Fibroblast of pulmonary artery (primary cell): ENCODE results near the gene MTA2.
"Not testable (repeated sequence)": the region's sequence is repeated elsewhere in the genome, so short reads cannot be mapped to it uniquely, and the experiment has no call there.

Experiments
- DNase-seq: peaks from one replicate; pipeline ENCODE4 v3.0.0-alpha.2; 2010; ENCODE audit warnings: low read depth
- H3K4me3 ChIP-seq: replicated peaks from 2 replicates; pipeline ENCODE4 v1.5.1; 2011; ENCODE audit warnings: low read depth, mild to moderate bottlenecking, control low read depth, low read length, moderate library complexity
- TF ChIP-seq, protein P1 (sequence below): IDR thresholded peaks from 2 replicates; pipeline ENCODE4 v1.5.1; 2011; ENCODE audit warnings: mild to moderate bottlenecking, control low read depth, low read length, inconsistent platforms; ENCODE audit errors: missing control alignments

MTA2 gene

DNA sequence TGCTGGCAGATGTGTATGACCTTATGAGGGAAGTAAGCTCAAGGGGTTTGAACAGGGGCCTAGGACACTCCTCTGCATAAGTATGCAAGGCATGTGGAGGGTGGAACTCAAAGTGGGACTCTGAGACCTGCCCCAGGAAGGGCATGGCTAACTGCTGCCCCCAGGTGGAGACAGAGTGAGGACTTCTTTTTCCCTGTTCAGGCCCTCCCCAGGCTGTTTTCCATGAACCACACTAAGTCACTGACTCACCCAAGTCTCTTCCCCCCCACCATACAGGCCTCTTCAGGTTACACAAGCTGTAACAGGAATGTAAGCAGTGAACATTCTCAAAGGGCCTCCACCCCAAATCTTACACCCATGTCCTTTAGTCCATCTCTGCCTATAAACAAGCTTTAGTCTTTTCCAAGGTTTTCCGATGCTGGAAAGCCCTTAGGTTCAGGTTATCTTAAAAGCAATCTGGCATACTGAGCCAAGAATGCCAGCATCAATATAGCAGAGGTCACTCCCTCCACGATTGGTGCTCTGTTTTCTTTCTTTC, 41.0 kb downstream of the MTA2 start:
- DNase-seq, result peak; percentile 98
- TF ChIP-seq, protein P1, sequence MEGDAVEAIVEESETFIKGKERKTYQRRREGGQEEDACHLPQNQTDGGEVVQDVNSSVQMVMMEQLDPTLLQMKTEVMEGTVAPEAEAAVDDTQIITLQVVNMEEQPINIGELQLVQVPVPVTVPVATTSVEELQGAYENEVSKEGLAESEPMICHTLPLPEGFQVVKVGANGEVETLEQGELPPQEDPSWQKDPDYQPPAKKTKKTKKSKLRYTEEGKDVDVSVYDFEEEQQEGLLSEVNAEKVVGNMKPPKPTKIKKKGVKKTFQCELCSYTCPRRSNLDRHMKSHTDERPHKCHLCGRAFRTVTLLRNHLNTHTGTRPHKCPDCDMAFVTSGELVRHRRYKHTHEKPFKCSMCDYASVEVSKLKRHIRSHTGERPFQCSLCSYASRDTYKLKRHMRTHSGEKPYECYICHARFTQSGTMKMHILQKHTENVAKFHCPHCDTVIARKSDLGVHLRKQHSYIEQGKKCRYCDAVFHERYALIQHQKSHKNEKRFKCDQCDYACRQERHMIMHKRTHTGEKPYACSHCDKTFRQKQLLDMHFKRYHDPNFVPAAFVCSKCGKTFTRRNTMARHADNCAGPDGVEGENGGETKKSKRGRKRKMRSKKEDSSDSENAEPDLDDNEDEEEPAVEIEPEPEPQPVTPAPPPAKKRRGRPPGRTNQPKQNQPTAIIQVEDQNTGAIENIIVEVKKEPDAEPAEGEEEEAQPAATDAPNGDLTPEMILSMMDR, result peak; percentile 94
- H3K4me3 ChIP-seq, result no peak overlapping the region

DNA sequence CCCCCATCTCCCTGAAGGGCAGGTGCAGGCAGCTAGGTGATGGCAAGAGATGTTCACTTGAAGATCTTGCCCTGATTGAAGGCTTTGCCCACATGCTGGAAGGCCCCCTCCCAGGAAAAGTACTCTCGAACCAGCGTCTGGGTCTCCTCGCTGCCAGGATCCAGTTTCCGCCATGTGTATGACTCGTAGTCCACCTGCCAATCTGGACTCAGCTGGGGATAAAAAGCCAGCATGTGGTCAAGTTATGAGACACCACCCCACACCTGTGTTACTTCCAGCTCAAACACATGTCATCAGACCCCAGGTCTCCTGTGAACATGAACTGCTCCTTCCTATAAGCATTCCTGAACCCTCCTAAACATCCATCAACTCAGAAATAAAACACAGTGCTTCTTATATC, 42.0 kb downstream of the MTA2 start:
- not testable (repeated sequence) for H3K4me3 ChIP-seq, DNase-seq

DNA sequence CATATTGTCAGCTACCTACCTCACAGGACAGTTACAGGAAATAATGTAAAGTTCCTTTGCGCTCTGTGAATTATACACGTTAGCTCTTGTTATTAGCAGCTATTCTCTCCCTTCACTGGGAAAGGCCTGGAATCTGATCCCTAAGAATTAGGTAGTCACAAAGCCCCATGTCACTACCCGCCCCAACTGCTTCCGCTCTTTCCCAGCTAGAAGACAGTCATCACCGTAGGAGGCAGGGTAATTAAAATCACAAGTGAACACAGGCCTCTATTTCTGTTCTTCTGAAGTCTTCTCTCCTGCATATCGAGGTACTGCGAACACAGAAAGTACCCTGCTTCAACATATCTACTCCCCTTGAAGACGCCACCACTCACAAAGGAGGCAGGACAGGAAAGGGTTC, 42.5 kb downstream of the MTA2 start:
- no peak for DNase-seq
- TF ChIP-seq, protein P1, result no peak
- no peak overlapping the region for H3K4me3 ChIP-seq

DNA sequence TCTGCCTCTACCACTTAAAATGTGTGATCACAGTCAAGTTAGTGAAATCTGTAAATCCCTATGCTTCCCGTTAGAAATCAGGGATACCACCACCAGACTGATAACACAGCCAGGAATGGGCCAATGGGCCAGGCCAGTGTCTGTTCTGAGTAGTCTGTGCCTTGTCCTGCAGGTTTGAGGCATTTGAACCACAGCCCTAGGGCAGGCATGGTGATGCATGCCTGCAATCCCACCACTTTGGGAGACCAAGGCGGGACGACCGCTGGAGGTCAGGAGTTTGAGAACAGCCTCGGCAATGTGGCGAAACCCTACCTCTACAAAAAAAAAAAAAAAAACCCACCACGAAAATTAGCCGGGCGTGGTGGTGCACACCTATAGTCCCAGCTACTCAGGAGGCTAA, 43.0 kb downstream of the MTA2 start:
- H3K4me3 ChIP-seq, result no peak overlapping the region
- TF ChIP-seq, protein P1, result no peak
- DNase-seq, result no peak

DNA sequence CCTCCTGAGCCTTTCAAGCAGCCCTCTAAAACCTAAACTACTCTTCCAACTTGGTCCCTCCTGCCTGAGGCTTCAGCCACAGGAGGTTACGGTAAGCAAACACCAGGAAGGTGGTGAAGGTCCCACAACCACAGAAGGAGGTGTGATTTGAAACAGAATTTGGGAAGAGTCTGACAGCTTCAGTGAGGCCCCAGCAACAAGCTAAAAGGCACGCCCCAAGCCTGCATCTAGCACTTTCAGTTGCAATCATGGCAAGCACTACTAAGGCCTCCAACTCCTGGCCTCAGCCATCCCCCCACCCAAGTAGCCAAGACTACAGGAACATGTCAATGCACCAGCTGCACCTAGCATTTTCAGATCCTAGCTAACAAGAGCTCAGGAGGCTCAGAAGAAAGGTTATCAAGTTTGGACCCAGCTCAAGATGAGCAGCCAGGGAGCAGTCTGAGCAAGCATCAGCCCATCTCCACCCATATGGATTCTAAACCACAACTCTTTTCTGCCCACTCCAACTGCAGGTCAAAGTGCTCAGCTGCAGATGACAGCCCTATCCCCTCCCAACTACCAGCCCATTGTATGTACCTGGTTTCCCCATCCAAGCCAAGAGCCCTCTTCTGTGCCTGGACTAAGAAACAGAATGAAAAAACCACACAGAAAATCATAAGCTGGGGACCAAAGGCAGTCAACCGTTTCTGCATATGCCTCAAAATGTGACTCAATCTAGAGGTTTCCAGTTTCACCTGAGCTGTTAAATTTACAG, 44.6 kb downstream of the MTA2 start:
- no peak overlapping the region for H3K4me3 ChIP-seq
- TF ChIP-seq, protein P1, result no peak
- no peak for DNase-seq

DNA sequence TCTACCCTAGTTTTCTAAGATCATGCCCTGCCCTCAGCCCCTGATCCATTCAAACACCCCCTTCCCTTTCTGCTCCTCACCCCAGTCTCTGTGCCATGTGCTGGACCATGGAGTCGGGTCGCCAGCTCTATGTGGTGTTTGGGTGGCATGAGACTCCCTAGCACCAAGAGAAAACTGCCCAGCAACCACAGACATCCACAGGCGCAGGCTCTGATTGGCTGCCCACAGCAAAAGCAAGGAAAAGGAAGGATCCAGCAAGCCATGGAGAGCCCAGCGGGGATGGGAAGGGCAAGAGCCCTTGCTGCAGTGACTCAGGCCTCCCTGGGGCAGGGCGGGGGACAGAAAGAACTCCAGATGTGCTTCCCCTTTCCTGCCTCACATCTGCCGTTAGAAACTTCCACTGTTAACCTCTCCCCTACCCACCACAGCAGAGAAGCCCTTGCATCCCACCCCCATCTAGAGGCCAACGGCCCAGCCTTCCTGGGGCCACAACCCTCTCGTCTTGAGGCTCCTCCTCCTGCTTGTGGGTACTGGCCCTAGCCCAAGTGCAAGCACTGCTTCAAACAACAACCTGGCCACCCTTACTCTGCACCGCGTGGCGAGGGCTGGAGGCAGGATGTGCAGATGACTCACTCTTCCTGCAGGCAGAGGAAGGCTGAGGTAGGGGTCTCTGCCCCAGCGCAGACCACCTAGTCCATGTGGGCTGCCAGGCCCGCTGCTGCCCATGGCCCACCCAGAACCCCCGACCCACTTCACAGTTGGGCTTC, 45.4 kb downstream of the MTA2 start:
- peak overlapping the region; percentile 21 for H3K4me3 ChIP-seq
- TF ChIP-seq, protein P1, result no peak
- peak; percentile 94 for DNase-seq

DNA sequence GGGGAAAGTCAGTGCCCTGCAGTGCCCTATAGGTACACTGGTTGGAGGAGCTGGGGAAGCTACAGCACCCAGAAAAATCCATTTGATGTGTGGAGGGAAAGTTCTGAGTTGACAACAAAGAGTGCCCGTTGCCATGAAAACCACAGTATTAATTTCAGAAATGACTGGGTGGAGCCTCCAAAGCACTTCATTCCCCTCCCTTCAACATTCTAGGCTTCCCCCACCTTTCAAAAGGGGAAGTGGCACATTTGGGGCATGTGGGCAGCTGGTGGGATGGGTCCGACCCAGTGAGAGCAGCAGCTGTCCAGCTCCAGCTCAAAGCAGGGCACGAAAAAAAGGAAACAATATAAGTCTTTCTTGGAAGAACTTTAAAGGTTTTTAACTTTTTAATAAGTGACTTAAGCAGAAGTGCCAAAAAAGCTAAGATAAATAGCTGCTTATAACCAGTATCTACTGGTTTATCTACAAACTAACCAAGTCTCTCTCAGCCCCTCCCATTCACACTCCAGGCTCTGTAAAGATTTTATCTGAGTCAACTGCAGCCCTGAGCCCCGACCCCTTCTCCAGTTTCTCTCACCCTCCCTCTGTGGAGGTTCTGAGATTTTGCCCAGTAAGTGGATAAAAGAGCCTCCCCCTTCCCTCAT, 46.1 kb downstream of the MTA2 start:
- TF ChIP-seq, protein P1, result no peak
- no peak for DNase-seq
- no peak overlapping the region for H3K4me3 ChIP-seq
